ENCODE results near the gene MAPKAP1. TPM values are rescaled to one million over a fixed set of nuclear protein-coding genes. Genes with fewer than 3 reads are reported as not detected.

MAPKAP1 gene
- total and polyA plus RNA-seq, 2 experiments from 2014 or later, result 68.4 to 98.5 TPM

GRCh38 chr9:125442452-125442851, 264.6 kb downstream of the MAPKAP1 start:
- Histone ChIP-seq H3K4me2 (no peak overlapping the region), H2AFZ (no peak overlapping the region), H3F3A (replicated peaks; ENCODE audit: low read depth) (no peaks in the 10 kb centered on the region), H3K79me2 (replicated peaks; ENCODE audit: insufficient read depth) (no peaks in the 10 kb centered on the region), H3K4me3 (no peak overlapping the region), H3K36me3 (ENCODE audit: insufficient read depth) (no peaks in the 10 kb centered on the region), H3K9me2 (ENCODE audit: insufficient read depth) (no peaks in the 10 kb centered on the region), H3K4me1 (ENCODE audit: insufficient read depth) (no peaks in the 10 kb centered on the region), H4K20me1 (replicated peaks; ENCODE audit: insufficient read depth) (0 out of 2 replicates have a peak, but pooled peaks cover under 1% of the 10 kb centered on the region), H3K27ac (ENCODE audit: low read depth) (no peak overlapping the region), H3K27me3 (ENCODE audit: insufficient read depth) (no peaks in the 10 kb centered on the region)
- ATAC-seq (no peak), DNase-seq (ENCODE audit: low spot score) (no peak)
- Mint-ChIP-seq H3K27me3 (ENCODE audit: insufficient read depth, low read depth, poor library complexity) (peaks cover 6% of the 10 kb centered on the region), H3K4me1 (peaks cover 10% of the 10 kb centered on the region; the same call in 2 of the 3 replicates), H3K9me3 (no peaks in the 10 kb centered on the region), H3K36me3 (ENCODE audit: low read depth) (peaks cover 3% of the 10 kb centered on the region; the same call in 2 of the 3 replicates), H3K27ac (no peak overlapping the region), H3K4me3 (no peak overlapping the region)
- TF ChIP-seq STAT1 (IDR thresholded peaks at IDR 0.05; ENCODE audit: unreplicated experiment), result no peak
- TF ChIP-seq NANOG (IDR thresholded peaks at IDR 0.05; ENCODE audit: borderline replicate concordance), result no peak
- TF ChIP-seq ZNF331 (CRISPR knock-in tag; IDR thresholded peaks at IDR 0.05; ENCODE audit: low read depth), result no peak
- TF ChIP-seq JUNB (IDR thresholded peaks at IDR 0.05; ENCODE audit: unreplicated experiment), result no peak
- TF ChIP-seq CREB1 (CRISPR knock-in tag; IDR thresholded peaks at IDR 0.05; ENCODE audit: low read depth), result no peak
- no peak for TF ChIP-seq EZH2phosphoT487 (IDR thresholded peaks at IDR 0.05; ENCODE audit: unreplicated experiment)
- TF ChIP-seq EZH2 (IDR thresholded peaks at IDR 0.05; ENCODE audit: low read depth, unreplicated experiment), result no peak
- TF ChIP-seq, protein P1, sequence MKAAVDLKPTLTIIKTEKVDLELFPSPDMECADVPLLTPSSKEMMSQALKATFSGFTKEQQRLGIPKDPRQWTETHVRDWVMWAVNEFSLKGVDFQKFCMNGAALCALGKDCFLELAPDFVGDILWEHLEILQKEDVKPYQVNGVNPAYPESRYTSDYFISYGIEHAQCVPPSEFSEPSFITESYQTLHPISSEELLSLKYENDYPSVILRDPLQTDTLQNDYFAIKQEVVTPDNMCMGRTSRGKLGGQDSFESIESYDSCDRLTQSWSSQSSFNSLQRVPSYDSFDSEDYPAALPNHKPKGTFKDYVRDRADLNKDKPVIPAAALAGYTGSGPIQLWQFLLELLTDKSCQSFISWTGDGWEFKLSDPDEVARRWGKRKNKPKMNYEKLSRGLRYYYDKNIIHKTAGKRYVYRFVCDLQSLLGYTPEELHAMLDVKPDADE (IDR thresholded peaks at IDR 0.05), result no peak
- no peak for TF ChIP-seq CTCF (conservative IDR thresholded peaks at IDR 0.05; ENCODE audit: low read depth in 2 of 2)
- TF ChIP-seq, protein P2, sequence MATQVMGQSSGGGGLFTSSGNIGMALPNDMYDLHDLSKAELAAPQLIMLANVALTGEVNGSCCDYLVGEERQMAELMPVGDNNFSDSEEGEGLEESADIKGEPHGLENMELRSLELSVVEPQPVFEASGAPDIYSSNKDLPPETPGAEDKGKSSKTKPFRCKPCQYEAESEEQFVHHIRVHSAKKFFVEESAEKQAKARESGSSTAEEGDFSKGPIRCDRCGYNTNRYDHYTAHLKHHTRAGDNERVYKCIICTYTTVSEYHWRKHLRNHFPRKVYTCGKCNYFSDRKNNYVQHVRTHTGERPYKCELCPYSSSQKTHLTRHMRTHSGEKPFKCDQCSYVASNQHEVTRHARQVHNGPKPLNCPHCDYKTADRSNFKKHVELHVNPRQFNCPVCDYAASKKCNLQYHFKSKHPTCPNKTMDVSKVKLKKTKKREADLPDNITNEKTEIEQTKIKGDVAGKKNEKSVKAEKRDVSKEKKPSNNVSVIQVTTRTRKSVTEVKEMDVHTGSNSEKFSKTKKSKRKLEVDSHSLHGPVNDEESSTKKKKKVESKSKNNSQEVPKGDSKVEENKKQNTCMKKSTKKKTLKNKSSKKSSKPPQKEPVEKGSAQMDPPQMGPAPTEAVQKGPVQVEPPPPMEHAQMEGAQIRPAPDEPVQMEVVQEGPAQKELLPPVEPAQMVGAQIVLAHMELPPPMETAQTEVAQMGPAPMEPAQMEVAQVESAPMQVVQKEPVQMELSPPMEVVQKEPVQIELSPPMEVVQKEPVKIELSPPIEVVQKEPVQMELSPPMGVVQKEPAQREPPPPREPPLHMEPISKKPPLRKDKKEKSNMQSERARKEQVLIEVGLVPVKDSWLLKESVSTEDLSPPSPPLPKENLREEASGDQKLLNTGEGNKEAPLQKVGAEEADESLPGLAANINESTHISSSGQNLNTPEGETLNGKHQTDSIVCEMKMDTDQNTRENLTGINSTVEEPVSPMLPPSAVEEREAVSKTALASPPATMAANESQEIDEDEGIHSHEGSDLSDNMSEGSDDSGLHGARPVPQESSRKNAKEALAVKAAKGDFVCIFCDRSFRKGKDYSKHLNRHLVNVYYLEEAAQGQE (IDR thresholded peaks at IDR 0.05; ENCODE audit: unreplicated experiment), result no peak
- no peak for TF ChIP-seq ZNF114 (CRISPR knock-in tag; IDR thresholded peaks at IDR 0.05)
- TF ChIP-seq, protein P3, sequence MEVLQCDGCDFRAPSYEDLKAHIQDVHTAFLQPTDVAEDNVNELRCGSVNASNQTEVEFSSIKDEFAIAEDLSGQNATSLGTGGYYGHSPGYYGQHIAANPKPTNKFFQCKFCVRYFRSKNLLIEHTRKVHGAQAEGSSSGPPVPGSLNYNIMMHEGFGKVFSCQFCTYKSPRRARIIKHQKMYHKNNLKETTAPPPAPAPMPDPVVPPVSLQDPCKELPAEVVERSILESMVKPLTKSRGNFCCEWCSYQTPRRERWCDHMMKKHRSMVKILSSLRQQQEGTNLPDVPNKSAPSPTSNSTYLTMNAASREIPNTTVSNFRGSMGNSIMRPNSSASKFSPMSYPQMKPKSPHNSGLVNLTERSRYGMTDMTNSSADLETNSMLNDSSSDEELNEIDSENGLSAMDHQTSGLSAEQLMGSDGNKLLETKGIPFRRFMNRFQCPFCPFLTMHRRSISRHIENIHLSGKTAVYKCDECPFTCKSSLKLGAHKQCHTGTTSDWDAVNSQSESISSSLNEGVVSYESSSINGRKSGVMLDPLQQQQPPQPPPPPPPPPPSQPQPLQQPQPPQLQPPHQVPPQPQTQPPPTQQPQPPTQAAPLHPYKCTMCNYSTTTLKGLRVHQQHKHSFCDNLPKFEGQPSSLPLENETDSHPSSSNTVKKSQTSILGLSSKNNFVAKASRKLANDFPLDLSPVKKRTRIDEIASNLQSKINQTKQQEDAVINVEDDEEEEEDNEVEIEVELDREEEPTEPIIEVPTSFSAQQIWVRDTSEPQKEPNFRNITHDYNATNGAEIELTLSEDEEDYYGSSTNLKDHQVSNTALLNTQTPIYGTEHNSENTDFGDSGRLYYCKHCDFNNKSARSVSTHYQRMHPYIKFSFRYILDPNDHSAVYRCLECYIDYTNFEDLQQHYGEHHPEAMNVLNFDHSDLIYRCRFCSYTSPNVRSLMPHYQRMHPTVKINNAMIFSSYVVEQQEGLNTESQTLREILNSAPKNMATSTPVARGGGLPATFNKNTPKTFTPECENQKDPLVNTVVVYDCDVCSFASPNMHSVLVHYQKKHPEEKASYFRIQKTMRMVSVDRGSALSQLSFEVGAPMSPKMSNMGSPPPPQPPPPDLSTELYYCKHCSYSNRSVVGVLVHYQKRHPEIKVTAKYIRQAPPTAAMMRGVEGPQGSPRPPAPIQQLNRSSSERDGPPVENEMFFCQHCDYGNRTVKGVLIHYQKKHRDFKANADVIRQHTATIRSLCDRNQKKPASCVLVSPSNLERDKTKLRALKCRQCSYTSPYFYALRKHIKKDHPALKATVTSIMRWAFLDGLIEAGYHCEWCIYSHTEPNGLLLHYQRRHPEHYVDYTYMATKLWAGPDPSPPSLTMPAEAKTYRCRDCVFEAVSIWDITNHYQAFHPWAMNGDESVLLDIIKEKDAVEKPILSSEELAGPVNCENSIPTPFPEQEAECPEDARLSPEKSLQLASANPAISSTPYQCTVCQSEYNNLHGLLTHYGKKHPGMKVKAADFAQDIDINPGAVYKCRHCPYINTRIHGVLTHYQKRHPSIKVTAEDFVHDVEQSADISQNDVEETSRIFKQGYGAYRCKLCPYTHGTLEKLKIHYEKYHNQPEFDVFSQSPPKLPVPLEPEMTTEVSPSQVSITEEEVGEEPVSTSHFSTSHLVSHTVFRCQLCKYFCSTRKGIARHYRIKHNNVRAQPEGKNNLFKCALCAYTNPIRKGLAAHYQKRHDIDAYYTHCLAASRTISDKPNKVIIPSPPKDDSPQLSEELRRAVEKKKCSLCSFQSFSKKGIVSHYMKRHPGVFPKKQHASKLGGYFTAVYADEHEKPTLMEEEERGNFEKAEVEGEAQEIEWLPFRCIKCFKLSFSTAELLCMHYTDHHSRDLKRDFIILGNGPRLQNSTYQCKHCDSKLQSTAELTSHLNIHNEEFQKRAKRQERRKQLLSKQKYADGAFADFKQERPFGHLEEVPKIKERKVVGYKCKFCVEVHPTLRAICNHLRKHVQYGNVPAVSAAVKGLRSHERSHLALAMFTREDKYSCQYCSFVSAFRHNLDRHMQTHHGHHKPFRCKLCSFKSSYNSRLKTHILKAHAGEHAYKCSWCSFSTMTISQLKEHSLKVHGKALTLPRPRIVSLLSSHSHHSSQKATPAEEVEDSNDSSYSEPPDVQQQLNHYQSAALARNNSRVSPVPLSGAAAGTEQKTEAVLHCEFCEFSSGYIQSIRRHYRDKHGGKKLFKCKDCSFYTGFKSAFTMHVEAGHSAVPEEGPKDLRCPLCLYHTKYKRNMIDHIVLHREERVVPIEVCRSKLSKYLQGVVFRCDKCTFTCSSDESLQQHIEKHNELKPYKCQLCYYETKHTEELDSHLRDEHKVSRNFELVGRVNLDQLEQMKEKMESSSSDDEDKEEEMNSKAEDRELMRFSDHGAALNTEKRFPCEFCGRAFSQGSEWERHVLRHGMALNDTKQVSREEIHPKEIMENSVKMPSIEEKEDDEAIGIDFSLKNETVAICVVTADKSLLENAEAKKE (CRISPR knock-in tag; IDR thresholded peaks at IDR 0.05), result no peak
- TF ChIP-seq POLR2AphosphoS5 (IDR thresholded peaks at IDR 0.05; ENCODE audit: low read depth), result no peak

All from GM23338 (cell line).